ENCODE results near the gene NOS3. TPM values are rescaled to one million over a fixed set of nuclear protein-coding genes. Genes with fewer than 3 reads are reported as not detected.
A peak's percentile ranks its signal among the peaks of the same experiment; 100 is the strongest.

The NOS3 gene
- 10 to 100 TPM; 27.7 to 30.2 TPM for total RNA-seq

GRCh38 chr7:150990416-150991186, at the start of gene NOS3:
Gene NOS3 (plus strand): TSS chr7:150991017. CDS start chr7:150993804, 2,787 bp downstream.
- ChIA-PET CTCF (interaction anchor here (1.1 to 2.3 kb wide), 9 partner anchors 9 to 92 kb away, joined by 3 to 13 read pairs (median 5); partner anchors contain the start of gene ABCB8), POLR2A (interaction anchor here (0.8 to 1.6 kb wide), 3 partner anchors 21 to 28 kb away, joined by 3 to 4 read pairs (median 3); no protein-coding TSS in a partner anchor)
- peaks cover 17% of the 10 kb centered on the region for H3K9me3 Mint-ChIP-seq
- no peak for DNase-seq
- peaks cover 15% of the 10 kb centered on the region for H3K36me3 Mint-ChIP-seq (ENCODE audit: low read depth)
- no peak within 1 kb of the TSS for H3K4me3 Mint-ChIP-seq
- peaks cover 51% of the 10 kb centered on the region for H3K4me1 Mint-ChIP-seq
- peaks cover 20% of the 10 kb centered on the region for H3K27me3 Mint-ChIP-seq
- no peak within 1 kb of the TSS for H3K27ac Mint-ChIP-seq

DNA sequence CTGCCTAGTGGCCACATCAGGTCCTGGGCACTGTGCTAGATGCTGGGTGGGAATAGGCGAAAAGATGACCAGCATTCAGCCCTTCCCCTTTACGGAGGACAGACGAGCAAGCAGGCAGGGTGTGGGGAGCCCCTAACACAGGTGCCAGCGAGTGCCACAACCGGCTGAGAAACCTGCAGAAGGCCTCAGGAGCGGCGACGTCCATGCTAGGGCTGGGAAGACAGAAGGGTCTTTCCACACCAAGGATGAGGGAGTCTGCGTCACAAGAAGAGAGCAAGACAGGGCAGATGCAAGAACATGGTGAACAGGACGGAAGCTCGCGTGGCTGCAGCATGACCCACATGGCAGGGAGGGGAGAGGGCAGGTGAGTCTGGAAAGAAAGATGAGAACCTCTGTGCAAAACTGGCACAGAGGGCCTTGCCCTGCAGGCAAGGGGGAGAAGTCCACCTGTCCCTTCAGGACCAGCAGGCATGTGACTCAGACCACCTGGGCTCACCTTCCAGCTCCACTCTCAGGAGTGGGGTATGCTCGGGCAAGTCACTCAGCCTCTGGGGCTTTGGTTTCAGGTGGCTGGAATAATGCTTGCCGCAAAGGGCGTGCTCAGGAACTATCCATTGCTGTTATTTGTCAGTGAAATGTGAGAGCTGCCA, 49.3 kb upstream of the NOS3 start:
- CTCF ChIA-PET: no interaction called here
- Mint-ChIP-seq H3K27me3 (peaks cover 2% of the 10 kb centered on the region), H3K27ac (no peak overlapping the region), H3K9me3 (no peaks in the 10 kb centered on the region), H3K4me3 (no peak overlapping the region), H3K4me1 (peaks cover 36% of the 10 kb centered on the region), H3K36me3 (ENCODE audit: low read depth) (no peaks in the 10 kb centered on the region)
- DNase-seq: no peak
- POLR2A ChIA-PET: no interaction called here

GRCh38 chr7:150942001-150942590, 48.7 kb upstream of the NOS3 start:
- Mint-ChIP-seq H3K36me3 (ENCODE audit: low read depth) (no peaks in the 10 kb centered on the region), H3K27ac (no peak overlapping the region), H3K4me1 (peaks cover 36% of the 10 kb centered on the region), H3K4me3 (no peak overlapping the region), H3K27me3 (peaks cover 2% of the 10 kb centered on the region), H3K9me3 (no peaks in the 10 kb centered on the region)
- DNase-seq: peak; percentile 73
- ChIA-PET CTCF (no interaction called here), POLR2A (no interaction called here)

- no peaks in the 10 kb centered on the region for H3K36me3 Mint-ChIP-seq (ENCODE audit: low read depth)
- DNase-seq: no peak
- no peaks in the 10 kb centered on the region for H3K9me3 Mint-ChIP-seq
- no peak overlapping the region for H3K27ac Mint-ChIP-seq
- ChIA-PET POLR2A (interaction anchor here (0.5 kb wide), 1 partner anchor 8 kb away, joined by 5 read pairs; no protein-coding TSS in a partner anchor), CTCF (no interaction called here)
- H3K27me3 Mint-ChIP-seq: peaks cover 2% of the 10 kb centered on the region
- H3K4me1 Mint-ChIP-seq: peaks cover 32% of the 10 kb centered on the region
- H3K4me3 Mint-ChIP-seq: no peak overlapping the region
These were observed 48.0 kb upstream of the NOS3 start for GRCh38 chr7:150942591-150943452.

DNA sequence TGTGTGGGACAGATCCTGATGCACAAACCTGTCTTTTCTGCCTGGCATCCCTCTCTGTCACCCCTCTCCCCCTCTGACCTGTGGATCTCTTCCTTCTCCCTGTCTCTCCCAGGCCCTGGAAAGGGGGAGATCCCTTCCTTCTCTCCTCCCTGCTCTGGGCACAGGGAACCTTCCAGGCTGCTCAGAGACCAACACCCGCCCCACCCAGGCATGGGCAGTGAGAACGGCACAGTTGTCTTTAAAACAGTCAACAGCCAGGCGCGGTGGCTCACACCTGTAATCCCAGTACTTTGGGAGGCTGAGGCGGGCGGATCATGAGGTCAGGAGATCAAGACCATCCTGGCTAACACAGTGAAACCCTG, 47.4 kb upstream of the NOS3 start:
- H3K4me3 Mint-ChIP-seq: no peak overlapping the region
- peaks cover 5% of the 10 kb centered on the region for H3K27me3 Mint-ChIP-seq
- H3K9me3 Mint-ChIP-seq: no peaks in the 10 kb centered on the region
- DNase-seq: no peak
- H3K27ac Mint-ChIP-seq: no peak overlapping the region
- ChIA-PET POLR2A (interaction anchor here (0.5 kb wide), 1 partner anchor 8 kb away, joined by 5 read pairs; no protein-coding TSS in a partner anchor), CTCF (no interaction called here)
- H3K4me1 Mint-ChIP-seq: peaks cover 26% of the 10 kb centered on the region
- no peaks in the 10 kb centered on the region for H3K36me3 Mint-ChIP-seq (ENCODE audit: low read depth)

GRCh38 chr7:150944066-150945042, 46.5 kb upstream of the NOS3 start:
- ChIA-PET POLR2A (no interaction called here), CTCF (no interaction called here)
- peaks cover 20% of the 10 kb centered on the region for H3K4me1 Mint-ChIP-seq
- H3K4me3 Mint-ChIP-seq: no peak overlapping the region
- H3K27me3 Mint-ChIP-seq: peaks cover 5% of the 10 kb centered on the region
- no peak for DNase-seq
- H3K27ac Mint-ChIP-seq: no peak overlapping the region
- H3K9me3 Mint-ChIP-seq: no peaks in the 10 kb centered on the region
- H3K36me3 Mint-ChIP-seq (ENCODE audit: low read depth): no peaks in the 10 kb centered on the region

GRCh38 chr7:150945171-150945852, 45.5 kb upstream of the NOS3 start:
- peaks cover 5% of the 10 kb centered on the region for H3K27me3 Mint-ChIP-seq
- POLR2A ChIA-PET: no interaction called here
- DNase-seq: no peak

GRCh38 chr7:150945853-150946420, 44.9 kb upstream of the NOS3 start:
- Mint-ChIP-seq H3K27ac (no peak overlapping the region), H3K36me3 (ENCODE audit: low read depth) (no peaks in the 10 kb centered on the region), H3K27me3 (peaks cover 5% of the 10 kb centered on the region), H3K4me3 (no peak overlapping the region), H3K4me1 (peaks cover 19% of the 10 kb centered on the region), H3K9me3 (no peaks in the 10 kb centered on the region)
- DNase-seq: no peak
- ChIA-PET POLR2A (no interaction called here), CTCF (no interaction called here)

More at GRCh38 chr7:150945171-150945852, 45.5 kb upstream of the NOS3 start:
- Mint-ChIP-seq H3K9me3 (no peaks in the 10 kb centered on the region), H3K36me3 (ENCODE audit: low read depth) (no peaks in the 10 kb centered on the region), H3K27ac (no peak overlapping the region), H3K4me1 (peaks cover 19% of the 10 kb centered on the region), H3K4me3 (no peak overlapping the region)
- CTCF ChIA-PET: no interaction called here

GRCh38 chr7:150946421-150947240, 44.2 kb upstream of the NOS3 start:
- Mint-ChIP-seq H3K4me3 (no peak overlapping the region), H3K9me3 (no peaks in the 10 kb centered on the region), H3K27ac (no peak overlapping the region), H3K27me3 (peaks cover 5% of the 10 kb centered on the region), H3K36me3 (ENCODE audit: low read depth) (no peaks in the 10 kb centered on the region), H3K4me1 (peaks cover 13% of the 10 kb centered on the region)
- ChIA-PET POLR2A (interaction anchor here (1.4 kb wide), 1 partner anchor 15 kb away, joined by 3 read pairs; no protein-coding TSS in a partner anchor), CTCF (no interaction called here)
- no peak for DNase-seq

GRCh38 chr7:150947241-150947745, 43.5 kb upstream of the NOS3 start:
- Mint-ChIP-seq H3K27me3 (peaks cover 5% of the 10 kb centered on the region), H3K4me1 (peaks cover 7% of the 10 kb centered on the region), H3K9me3 (no peaks in the 10 kb centered on the region), H3K36me3 (ENCODE audit: low read depth) (no peaks in the 10 kb centered on the region), H3K4me3 (no peak overlapping the region), H3K27ac (no peak overlapping the region)
- CTCF ChIA-PET: no interaction called here
- no peak for DNase-seq
- POLR2A ChIA-PET: interaction anchor here (1.4 kb wide), 1 partner anchor 16 kb away, joined by 3 read pairs; no protein-coding TSS in a partner anchor

Measured in activated CD4-positive, alpha-beta memory T cell treated with anti-CD3 and anti-CD28 coated beads, Interleukin-2, amount 10 ng/mL, durations not matched to agents 7 days and 5 days (primary cell).